Natural killer cell (primary cell): Measurements from ENCODE around the gene SLC30A10. TPM values are rescaled to one million over a fixed set of nuclear protein-coding genes. Genes with fewer than 3 reads are reported as not detected.

Experiments used
- ATAC-seq, 3 donors: fragments of 150-1000 bp in 2 of 3; fragments of 200-7000 bp in 1 of 3; cut with Tn5 transposase; 1 replicate in 1 of 3; 2 replicates in 2 of 3; pipeline ENCODE4 v1.10.0; 2021; ENCODE audit warnings: mild to moderate bottlenecking in 2 of 3, moderate library complexity in 2 of 3
- DNase-seq, 2 donors: peaks; one replicate each; pipeline versions ENCODE4 v3.0.0 to v3.0.0-alpha.2; 2013 to 2021; ENCODE audit warnings: mixed read lengths in 1 of 2
- H3K27ac ChIP-seq: one replicate; pipeline ENCODE4 v1.5.1; 2013; ENCODE audit warnings: mild to moderate bottlenecking, low read length
- H3K27me3 ChIP-seq: one replicate; pipeline ENCODE4 v1.6.1; 2013; ENCODE audit warnings: low read length; ENCODE audit not compliant: control insufficient read depth, insufficient read depth
- H3K36me3 ChIP-seq: one replicate; pipeline ENCODE4 v1.6.1; 2013; ENCODE audit warnings: low read length; ENCODE audit not compliant: control insufficient read depth, insufficient read depth
- H3K4me1 ChIP-seq: one replicate; pipeline ENCODE4 v1.6.1; 2013; ENCODE audit warnings: low read length; ENCODE audit not compliant: control insufficient read depth, insufficient read depth
- H3K4me3 ChIP-seq: one replicate; pipeline ENCODE4 v1.5.1; 2013; ENCODE audit warnings: low read length
- H3K9me3 ChIP-seq: one replicate; pipeline ENCODE4 v1.6.1; 2013; ENCODE audit warnings: low read length; ENCODE audit not compliant: control insufficient read depth, insufficient read depth
- H3K27ac Mint-ChIP-seq, 2 donors: one replicate each; pipeline ENCODE4 v1.8.0; 2022; ENCODE audit warnings: mild to moderate bottlenecking in 2 of 2, mixed read lengths in 2 of 2, moderate library complexity in 1 of 2
- H3K27me3 Mint-ChIP-seq, 2 donors: one replicate each; pipeline ENCODE4 v1.8.0; 2022; ENCODE audit warnings: low read depth in 2 of 2, mixed read lengths in 2 of 2
- H3K36me3 Mint-ChIP-seq: one replicate; pipeline ENCODE4 v1.8.0; 2022; ENCODE audit warnings: mixed read lengths
- H3K4me1 Mint-ChIP-seq, 2 donors: one replicate each; pipeline ENCODE4 v1.8.0; 2022; ENCODE audit warnings: mixed read lengths in 2 of 2
- H3K4me3 Mint-ChIP-seq: one replicate; pipeline ENCODE4 v1.8.0; 2022; ENCODE audit warnings: mild to moderate bottlenecking, moderate library complexity, mixed read lengths
- H3K9me3 Mint-ChIP-seq, 2 donors: one replicate each; pipeline ENCODE4 v1.8.0; 2022; ENCODE audit warnings: mixed read lengths in 2 of 2
- WGBS: methylation state at CpG from one replicate; pipeline ENCODE4 v1.1.7; 2013; ENCODE audit warnings: missing lambda C conversion rate; ENCODE audit not compliant: insufficient coverage; 5-methylcytosine and 5-hydroxymethylcytosine counted together
- intact Hi-C: fragments of 100-400 bp; cut with micrococcal nuclease; formaldehyde crosslinking; loops from one replicate; pipeline ENCODE4 v1.14.2; 2022
- total RNA-seq, 4 donors: library from RNA; stranded (reverse); fragments of 120-200 nt in 1 of 4; gene quantifications; one replicate each; pipeline versions ENCODE4 v1.2.3 to v1.2.4, GENCODE V29; 2013 to 2022
- TF ChIP-seq, protein P1 (sequence below): fragments of 200-600 bp; IDR thresholded peaks from one replicate; pipeline ENCODE4 v1.8.0; 2022; ENCODE audit warnings: antibody characterized with exemption

SLC30A10 gene
- total RNA-seq, 3 donors from 2014 or later (not counting 1 experiment from before 2014, with no cell fraction given): not detected

- no peak for ATAC-seq
- no peak for DNase-seq
- no peaks in the 10 kb centered on the region for H3K9me3 ChIP-seq
- no peaks in the 10 kb centered on the region for H3K4me1 ChIP-seq
- no peak overlapping the region for H3K4me3 Mint-ChIP-seq
- no peaks in the 10 kb centered on the region for H3K36me3 Mint-ChIP-seq
- no peak overlapping the region for H3K4me3 ChIP-seq
- TF ChIP-seq, protein P1, sequence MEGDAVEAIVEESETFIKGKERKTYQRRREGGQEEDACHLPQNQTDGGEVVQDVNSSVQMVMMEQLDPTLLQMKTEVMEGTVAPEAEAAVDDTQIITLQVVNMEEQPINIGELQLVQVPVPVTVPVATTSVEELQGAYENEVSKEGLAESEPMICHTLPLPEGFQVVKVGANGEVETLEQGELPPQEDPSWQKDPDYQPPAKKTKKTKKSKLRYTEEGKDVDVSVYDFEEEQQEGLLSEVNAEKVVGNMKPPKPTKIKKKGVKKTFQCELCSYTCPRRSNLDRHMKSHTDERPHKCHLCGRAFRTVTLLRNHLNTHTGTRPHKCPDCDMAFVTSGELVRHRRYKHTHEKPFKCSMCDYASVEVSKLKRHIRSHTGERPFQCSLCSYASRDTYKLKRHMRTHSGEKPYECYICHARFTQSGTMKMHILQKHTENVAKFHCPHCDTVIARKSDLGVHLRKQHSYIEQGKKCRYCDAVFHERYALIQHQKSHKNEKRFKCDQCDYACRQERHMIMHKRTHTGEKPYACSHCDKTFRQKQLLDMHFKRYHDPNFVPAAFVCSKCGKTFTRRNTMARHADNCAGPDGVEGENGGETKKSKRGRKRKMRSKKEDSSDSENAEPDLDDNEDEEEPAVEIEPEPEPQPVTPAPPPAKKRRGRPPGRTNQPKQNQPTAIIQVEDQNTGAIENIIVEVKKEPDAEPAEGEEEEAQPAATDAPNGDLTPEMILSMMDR: no peak
- WGBS: 44% methylated on average over 1 of the region's 2 CpGs
- H3K27ac ChIP-seq: no peak overlapping the region
- H3K9me3 Mint-ChIP-seq: peaks cover 12 to 15% of the 10 kb centered on the region in 2 donors
- peaks cover 6 to 8% of the 10 kb centered on the region in 2 donors for H3K27me3 Mint-ChIP-seq
- H3K27me3 ChIP-seq: no peaks in the 10 kb centered on the region
- intact Hi-C loops: no loop called here
- H3K27ac Mint-ChIP-seq: no peak overlapping the region
- H3K36me3 ChIP-seq: no peaks in the 10 kb centered on the region
- no peaks in the 10 kb centered on the region for H3K4me1 Mint-ChIP-seq
Observed at GRCh38 chr1:219885680-219886079, 42.7 kb downstream of the SLC30A10 start.

- WGBS: 75% methylated on average over 4 of the region's 5 CpGs
- TF ChIP-seq, protein P1: no peak
- Histone ChIP-seq H3K4me1 (no peaks in the 10 kb centered on the region), H3K4me3 (no peak overlapping the region), H3K36me3 (no peaks in the 10 kb centered on the region), H3K27ac (no peak overlapping the region), H3K27me3 (no peaks in the 10 kb centered on the region), H3K9me3 (no peaks in the 10 kb centered on the region)
- Mint-ChIP-seq H3K27ac (no peak overlapping the region), H3K4me3 (no peak overlapping the region), H3K9me3 (peaks cover 12 to 13% of the 10 kb centered on the region in 2 donors), H3K4me1 (no peaks in the 10 kb centered on the region), H3K36me3 (no peaks in the 10 kb centered on the region), H3K27me3 (peaks cover 6 to 8% of the 10 kb centered on the region in 2 donors)
- no peak for DNase-seq
- intact Hi-C loops: no loop called here
- ATAC-seq: no peak
Observed at GRCh38 chr1:219883400-219884332, 44.7 kb downstream of the SLC30A10 start.

GRCh38 chr1:219882755-219883154 is 45.6 kb downstream of the SLC30A10 start:
- DNase-seq (no peak), ATAC-seq (no peak)
- Mint-ChIP-seq H3K9me3 (peaks cover 10 to 13% of the 10 kb centered on the region in 2 donors), H3K27ac (no peak overlapping the region), H3K4me1 (no peaks in the 10 kb centered on the region), H3K36me3 (no peaks in the 10 kb centered on the region), H3K4me3 (no peak overlapping the region), H3K27me3 (peaks cover 6 to 8% of the 10 kb centered on the region in 2 donors)
- no peak overlapping the region for H3K4me3 ChIP-seq
- H3K36me3 ChIP-seq: no peaks in the 10 kb centered on the region
- WGBS: 100% methylated on average over 1 of the region's 3 CpGs
- TF ChIP-seq, protein P1: no peak
- H3K27ac ChIP-seq: no peak overlapping the region
- no peaks in the 10 kb centered on the region for H3K4me1 ChIP-seq
- intact Hi-C loops: no loop called here
- H3K9me3 ChIP-seq: no peaks in the 10 kb centered on the region
- H3K27me3 ChIP-seq: no peaks in the 10 kb centered on the region
